T follicular helper cell (primary cell): Measurements from ENCODE around the gene NKX1-1.

Experiments used
- DNase-seq: peaks from one replicate; pipeline ENCODE4 v3.0.0-alpha.2; 2020; ENCODE audit warnings: low read depth

NKX1-1 gene

DNA sequence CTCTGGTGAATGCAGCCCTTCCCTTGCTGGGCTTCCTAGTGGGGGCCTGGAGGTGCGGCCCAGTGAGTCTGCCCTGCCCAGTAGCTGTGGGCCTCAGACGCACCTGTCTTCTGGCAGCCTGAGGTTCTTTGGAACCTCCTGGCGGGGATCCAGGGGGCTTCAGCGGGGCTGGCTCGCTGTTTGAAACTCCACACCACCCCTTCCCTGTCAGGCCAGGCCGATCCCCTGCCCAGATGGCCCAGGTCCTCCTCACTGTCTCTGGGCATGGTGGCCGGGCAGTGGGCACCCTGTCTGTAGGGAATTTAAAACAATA lies 10.7 kb upstream of the NKX1-1 start:
- DNase-seq: no peak

DNA sequence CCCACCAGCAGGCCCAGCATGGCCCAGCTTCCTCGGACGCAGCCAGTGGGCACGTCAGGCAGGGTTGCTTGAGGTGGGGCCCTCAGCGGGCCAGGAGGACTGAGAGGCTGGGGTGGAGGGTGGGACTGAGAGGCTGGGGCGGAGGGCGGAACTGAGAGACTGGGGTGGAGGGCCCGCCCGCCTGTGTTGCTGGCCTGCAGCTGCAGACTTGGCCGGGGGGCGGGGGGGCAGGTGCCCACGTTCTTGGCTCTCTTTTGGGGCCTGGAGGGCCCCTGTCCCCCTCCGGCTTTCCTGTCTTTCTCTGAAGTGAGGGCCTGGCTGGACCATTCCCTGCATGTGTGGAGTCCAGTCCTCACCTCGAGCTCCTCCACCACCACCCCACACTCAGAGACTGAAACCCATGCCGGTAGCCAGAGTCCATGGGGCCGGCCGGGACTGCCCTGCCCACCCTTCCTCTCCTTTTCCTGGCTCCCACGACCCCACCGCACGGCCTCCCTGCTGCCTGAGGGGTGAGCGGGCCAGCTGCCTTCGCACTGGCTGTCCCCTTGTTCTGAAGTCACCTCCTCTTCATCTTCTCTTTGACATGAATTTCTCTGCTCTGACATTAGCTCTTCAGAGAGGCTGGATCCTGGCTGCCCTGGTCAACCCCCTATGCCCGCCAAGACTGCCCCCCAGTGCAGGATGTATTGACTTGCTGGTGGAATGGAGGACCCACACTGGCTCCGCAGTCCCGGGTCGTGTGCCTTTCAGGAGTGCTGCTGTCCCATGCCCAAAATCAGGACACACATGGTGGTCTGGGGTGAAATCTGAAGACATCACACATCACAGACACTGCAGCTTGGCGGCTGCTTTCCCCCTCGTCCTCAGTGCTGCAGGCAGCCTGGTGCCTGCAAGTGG lies 10.1 kb upstream of the NKX1-1 start:
- no peak for DNase-seq

DNA sequence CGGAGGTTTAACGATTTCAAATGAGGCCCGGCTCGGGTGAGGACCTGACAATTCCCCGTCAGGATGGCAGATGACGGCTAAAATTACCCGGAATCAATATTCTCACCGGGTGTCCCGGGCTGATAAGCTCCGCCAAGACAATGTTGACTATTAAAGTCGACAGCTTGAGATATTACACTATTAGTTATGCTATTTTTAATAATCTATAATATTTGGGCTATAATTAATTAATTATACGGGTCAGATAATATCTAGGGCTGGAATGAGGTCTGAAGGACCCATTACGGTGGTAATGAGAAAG lies 9.4 kb upstream of the NKX1-1 start:
- no peak for DNase-seq

DNA sequence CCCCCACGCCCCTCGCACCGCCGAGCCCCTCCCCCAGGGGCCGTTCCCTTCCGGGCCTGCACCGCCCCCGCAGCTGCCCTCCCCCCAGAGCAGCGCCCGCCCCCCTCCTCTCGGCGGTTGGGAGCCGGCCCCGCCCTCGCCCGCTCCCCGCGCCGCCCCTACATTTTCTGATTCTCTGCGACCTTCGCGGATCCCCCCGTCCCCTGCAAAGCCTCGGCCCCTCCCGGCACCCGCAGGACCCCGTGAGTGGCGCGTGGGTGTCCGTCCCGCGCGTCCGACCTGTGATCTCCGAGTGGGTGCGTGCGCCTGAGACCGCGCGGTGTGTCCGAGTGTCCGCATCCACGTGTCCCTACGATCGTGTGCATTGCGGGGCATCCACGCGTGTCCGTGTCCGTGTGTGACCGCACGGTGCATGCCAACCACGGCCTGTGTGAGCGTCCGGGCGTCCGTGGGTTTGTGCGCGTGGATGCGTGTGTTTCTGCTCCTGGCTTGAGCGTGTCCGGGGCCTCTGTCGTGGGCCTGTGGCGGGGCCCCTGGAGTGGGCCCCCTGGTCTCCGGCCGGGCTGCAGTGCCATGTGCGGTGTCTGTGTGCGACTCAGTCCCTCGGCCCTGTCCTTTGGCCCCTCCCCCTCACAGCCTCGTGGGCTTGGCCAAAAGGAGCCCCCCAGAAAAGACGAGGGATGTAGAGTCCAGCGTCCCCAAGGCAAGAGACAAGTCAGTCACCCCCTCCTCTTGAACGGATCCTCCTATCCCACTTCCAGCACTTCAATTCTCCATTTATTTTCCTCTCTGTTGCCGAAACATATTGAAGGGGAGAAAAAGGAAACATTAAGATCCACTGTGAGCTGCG lies 8.8 kb upstream of the NKX1-1 start:
- no peak for DNase-seq

DNA sequence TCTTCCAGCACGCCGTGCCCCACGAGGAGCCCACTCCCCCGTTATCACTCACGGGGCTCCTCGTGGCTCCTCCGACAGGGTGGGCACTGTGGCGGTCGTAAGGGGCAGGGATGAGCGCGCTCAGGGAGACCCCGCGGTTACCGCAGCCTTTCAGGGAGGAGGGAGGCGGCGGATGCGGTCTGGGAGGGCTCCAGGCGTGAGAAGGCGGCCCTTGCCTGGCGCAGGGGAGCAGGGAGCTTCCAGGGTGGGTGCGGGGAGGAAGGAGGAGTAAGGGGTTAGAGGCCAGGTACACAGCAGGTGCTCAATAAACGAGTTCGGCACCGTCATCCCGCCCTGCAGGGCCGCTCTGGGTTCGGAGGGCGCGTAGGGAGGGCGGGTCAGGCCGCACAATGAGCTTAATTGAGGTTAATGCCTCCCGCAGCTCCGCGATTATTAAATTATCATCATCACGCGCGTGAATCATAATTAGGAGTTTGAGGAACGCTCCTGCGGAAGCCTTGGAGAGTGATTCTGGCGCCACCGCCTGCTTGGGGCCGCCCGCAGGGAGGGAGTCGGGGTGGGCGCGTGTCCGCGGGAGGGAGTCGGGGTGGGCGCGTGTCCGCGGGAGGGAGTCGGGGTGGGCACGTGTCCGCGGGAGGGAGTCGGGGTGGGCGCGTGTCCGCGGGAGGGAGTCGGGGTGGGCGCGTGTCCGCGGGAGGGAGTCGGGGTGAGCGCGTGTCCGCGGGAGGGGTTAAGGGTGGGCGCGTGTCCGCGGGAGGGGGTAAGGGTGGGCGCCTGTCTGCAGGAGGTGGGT lies 7.6 kb upstream of the NKX1-1 start:
- no peak for DNase-seq

DNA sequence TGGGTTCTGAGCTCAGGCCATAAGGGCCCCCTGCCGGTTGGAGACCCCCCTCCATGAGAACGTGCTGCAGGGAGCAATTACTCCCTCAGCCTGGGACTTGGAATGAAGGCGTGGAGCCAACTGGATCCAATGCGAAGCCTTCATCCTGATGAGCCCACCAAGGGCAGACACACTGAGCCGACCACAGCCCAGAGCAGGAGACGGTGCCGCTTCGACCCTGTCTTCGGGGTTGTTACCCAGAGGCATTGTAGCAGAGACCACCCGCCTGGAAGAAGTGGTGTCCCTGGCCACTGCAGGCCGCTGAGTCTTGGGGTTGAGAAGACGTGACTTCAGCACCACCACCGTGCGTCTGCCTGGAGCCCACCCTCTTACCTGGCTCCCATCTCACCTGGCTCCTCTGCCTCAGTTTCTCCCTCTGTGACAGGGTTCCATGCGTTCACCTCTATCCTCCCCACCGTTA lies 7.0 kb upstream of the NKX1-1 start:
- DNase-seq: no peak

DNA sequence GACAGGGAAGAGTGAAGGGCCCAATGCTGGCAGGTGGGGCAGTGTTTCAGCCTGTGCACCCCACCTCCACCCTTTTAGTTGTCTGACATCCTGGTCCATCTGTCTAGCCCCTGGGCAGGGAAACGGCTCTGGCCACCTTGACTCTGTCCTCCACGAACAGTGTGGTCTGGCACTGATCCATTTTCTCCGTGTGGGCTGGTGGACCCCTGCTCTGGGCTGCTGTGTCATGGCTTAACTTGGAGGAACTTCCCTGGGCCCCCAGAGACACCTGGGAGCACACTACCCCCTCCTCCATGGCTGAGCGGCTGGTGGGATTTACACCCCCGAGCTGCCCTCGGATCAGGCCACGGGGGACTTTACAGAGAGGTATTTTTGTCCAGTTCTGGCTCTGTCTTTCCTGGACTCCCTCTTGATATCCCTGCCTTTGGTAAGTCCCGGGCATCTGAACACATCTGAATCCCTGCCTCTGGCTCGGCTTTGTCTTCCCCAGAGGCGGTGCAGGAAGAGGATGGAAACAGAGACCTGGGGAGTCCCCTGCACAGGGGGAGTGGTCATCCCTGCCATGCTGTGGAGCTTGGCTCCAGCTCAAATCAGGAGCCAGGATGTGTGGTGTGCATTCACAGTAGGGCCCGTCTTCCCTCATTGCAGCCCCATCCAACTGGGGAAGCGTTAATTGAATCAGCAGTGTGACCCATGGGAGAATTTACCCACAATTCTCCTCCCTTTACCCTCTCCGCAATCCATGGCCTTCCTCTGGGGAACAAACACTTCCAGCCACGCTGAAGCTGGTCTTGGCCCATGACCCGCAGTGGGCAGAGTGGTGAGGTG lies 6.3 kb upstream of the NKX1-1 start:
- DNase-seq: no peak

DNA sequence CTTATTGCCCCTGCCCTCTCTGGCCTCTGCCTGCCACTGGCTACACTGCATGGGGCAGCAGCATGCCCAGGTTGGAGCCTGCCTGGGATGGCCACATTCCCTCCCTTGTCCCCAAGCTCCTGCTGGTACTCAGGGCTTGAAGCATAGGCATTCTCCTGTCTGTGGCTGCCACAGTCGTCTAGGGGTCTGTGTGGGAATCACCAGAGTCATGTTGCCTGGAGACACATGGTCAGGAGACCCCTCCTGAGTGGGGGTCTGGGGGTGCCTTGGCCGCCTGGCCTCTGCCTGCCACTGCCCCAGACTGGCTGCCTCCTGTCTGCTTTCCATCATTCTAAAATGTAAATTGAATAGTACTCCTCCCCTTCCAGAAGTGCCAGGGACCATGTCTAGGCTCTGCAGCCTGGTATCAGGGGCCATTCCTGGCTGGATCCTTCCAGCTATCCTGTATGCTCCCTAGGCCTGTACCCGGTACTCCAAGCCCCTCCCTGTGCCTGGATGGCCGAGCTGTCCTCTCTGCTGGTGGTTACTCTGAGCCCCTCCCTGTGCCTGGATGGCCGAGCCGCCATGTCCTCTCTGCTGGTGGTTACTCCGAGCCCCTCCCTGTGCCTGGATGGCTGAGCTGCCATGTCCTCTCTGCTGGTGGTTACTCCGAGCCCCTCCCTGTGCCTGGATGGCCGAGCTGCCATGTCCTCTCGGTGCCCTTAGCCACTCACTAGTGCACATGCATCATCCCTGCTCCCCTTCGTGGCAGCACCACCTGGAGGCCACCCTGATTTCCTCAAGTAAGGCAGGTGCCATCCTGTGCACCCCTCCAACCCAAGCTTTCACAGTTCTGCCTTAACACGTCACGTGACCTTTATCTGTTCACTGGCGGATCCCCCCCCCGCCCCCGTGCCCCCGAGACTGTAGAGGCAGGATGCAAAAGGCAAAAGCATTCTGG lies 5.5 kb upstream of the NKX1-1 start:
- no peak for DNase-seq

DNA sequence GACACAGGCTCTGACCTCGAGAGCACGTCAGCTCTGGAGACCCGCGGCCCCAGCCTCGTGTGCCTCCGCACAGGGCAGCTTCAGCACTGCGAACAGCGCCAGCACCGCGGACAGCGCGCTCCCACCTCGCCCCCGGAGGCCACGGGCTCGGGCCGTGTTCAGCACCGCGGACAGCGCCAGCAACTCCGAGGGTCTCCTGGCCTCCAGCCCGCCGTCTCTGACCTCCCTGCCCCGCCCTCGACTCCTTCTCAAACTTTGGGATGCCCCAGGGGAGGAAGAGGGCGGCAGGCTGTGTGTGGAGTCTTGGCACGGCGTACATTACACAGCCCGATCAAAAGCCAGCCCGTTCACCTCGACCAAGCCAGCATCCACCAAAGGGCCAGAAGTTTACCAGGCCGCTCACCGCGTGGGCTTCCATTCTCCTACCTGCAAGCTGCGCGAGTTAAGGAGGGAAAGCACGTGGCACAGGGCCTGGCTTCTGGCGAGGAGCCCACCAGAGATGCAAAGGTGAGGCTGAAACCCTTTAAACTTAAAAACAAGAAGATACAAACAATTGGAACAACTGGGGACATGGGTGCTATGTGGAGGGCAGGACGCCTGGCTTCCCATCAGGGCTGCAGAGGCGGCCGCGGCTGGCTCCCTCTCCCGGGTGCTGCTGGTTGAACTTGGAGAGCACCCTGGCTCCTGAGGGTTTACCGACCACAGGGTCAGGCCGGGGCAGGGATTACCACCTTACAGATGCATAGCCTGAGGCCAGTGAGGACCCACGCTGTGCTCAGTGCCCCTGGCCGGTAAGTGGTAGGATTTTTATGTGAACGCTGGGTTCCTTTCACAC lies 4.5 kb upstream of the NKX1-1 start:
- no peak for DNase-seq

DNA sequence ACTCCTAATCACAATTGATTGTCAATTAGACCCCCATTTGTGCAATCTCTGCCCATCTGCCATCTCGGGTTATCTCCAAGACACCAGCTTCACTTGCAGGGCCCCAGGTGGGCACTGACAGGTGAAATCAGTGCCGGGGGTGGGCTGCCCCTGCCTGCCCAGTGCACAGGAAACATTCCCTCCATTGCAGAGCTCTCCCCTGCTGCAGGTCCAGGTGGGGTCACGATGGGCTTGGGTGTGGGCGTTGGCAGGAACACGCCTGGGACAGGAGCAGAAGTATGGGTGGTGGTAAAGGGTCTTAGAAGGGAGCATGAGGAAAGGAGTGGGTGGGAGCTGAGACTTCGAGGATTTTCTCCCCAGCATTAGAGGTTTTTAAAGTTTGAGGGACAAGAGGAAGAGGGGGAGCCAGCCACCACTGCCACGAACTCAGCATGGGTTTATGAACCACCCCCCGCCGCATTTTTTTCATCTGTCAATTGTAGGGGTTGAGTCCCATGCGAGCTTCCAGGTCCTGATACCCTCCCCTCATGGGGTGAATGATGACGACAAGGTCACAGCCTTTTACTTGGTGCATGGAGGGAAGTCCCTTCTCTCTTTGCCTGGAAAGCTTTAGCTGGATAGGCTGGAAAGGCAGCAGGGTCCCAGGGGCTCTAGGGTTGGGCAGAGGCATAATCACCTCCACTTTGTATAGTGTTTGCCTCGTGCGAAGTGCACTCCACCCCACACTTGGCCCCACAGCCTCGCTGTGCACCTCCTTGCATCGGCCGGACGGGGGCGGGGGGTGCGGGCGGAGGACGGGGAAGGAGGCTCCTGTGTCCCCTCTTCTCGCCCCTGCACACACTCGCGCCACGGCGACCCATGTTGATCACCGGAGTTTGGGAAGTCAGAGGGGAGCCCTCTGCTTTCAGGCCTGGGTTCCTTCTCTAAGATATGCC lies 3.5 kb upstream of the NKX1-1 start:
- no peak for DNase-seq

DNA sequence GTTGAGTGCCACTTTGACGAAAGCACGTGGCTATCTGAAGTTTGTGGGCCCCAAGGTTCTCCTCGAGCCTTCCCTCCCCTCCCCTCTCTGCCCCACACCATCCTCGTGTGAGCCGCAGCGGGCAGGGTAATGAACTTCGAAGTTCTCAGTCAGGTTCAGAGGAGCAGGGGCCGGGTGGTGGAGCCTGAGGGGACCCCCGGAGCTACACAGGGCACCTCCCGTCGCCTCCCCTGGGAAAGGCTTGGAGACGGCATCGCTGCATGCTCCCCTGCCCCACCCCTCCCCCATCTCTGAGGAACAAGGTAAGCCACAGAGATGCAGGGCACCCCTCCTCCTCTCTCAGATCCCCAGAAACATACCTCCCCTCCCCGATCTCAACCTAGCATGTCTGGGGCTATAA lies 2.8 kb upstream of the NKX1-1 start:
- no peak for DNase-seq

DNA sequence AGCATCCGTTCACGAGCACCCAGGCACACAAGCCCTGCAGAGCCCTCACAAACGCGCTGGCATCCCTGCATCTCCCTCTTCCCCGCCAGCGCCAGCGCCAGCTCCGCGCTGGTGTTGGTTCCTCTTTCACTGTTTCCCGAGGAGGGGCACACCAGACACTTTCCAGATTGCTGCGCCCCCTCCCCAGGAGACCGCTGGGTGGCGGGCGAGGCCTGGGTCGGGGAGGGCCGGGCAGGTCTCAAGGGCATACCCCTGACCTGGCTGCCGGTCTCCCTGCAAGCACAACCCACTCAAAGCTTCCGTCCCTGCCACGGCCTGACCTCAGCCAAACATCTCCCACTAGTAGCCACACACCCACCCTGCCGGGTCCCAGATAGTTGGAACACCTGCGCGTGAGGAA lies 2.2 kb upstream of the NKX1-1 start:
- no peak for DNase-seq

DNA sequence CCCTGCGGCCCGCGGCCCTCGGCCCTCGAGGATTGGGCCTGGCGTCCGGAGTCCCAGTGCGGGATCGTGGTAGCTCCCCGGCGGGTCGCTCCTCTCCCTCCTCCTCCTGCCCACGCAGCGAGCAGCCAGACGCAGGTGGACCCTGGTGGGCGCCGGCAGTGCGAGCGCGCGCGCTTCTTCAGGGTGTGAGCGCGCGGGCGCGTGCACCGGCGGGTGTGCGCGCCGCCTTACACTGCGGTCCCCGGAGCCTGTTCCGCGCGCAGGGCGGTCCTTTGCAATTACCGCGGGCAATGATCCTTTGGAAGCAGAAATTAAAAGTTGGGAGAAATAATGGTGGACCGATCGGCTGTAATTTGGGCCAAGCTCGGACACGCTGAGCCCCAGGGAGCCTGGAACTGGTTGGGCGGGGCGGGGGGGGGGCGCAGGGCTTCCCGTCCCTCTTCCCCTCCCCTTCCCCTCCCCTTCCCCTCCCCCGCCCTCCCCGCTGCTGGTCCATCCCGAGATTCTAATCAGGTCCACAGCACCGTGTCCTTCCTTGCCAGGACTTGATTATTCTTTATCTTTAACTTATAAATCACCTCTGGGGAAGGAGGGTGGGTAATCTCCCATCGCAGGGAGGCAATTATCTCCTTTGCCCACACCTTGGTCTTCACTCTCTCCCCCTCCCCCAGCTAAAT lies 1.6 kb upstream of the NKX1-1 start:
- no peak for DNase-seq

DNA sequence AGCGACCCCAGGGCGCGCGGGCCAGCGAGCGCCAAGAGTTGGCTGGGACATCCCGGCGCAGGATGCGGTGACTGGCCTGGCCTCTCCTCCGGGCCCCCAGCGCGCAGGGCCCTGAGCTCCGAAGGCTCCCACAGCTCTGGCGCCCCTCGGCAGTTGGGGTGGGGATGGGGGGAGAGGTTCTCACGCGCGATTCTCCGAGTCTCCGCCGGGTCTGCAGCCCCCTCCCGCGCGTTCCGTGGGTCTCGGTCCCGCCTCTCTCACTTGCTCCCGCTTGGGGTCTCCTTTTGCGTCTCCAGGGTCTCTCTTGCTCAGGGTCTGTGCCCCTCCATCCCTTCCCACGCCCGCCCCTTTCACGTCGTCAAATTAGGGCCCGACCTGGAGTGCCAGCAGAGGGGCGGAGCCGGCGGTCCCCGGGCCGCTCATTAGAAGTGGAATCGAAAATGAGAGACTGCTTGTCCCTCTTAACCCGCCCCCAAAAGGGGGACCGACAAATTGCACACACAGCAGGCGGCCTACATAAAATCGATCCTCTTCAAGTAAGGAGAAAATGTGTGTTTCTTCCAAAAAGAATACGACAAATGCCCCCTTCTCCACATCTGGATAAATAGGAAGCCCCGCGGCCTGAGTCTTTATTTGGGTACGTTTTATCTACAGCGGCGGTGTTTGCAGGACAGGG lies 877 bp upstream of the NKX1-1 start:
- DNase-seq: no peak

DNA sequence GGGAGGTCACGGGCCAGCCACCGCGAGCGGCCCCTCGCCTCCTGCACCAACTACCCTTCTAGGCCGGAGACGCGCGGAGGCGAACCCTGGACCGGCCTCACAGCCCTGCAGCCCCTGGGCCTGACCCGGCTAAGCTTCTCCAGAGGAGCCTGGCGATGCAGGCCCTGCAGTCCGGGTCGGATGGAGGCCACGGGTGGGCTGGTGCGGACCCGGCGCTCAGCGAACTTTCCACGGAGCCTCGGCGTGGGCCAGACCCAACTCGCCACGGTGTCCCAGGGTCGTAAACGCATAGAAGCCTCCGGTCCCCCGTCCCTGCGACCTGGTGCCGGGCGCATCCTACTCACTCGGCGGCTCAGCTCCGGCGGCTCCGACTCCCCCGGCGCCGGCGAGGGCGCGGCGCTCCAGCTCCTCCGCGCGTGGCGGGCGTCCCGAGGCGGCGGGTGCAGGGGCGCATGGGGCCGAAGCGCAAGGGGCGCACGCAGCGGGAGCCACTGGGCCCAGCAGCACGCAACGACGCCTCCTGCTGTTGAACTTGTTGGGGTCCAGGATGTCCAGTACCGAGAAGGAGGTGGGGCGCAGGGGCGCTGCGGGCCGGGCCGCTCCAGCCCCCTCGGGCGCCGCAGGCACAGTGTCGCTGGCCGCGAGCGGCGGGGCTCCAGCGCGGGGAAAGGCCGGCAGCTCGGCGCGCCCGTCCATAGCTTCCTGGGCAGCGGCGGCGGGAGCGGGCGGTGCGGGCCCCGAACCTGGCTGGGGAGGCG lies 427 bp downstream of the NKX1-1 start:
- DNase-seq: no peak

DNA sequence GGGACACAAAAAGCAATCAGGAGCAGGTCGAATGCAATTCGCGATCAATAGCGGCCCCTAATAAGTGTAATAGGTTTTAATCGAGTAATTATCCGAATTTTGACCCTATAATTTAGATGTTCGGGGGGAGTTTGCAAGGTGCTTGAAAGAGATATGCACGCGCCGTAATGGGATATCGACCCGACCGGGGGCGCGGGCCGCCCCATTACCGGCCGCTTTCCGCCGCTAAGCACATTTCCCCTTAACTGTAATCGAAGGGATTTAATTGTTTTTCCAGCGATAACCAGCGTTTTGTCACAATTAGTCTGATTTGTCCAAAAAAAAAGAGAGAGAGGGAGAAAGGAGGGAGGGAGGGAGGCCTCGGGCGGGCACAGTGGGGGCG lies 997 bp downstream of the NKX1-1 start:
- no peak for DNase-seq
